AG09309 (cell line): ENCODE data around the gene SCO1.
A peak's percentile ranks its signal among the peaks of the same experiment; 100 is the strongest.

Experiments
- DNase-seq: peaks from one replicate; pipeline ENCODE4 v3.0.0-alpha.2; 2010; ENCODE audit warnings: low read depth
- H3K4me3 ChIP-seq: 2 replicates; pipeline ENCODE4 v1.5.1; 2011; ENCODE audit warnings: mild to moderate bottlenecking, low read depth, low read length, moderate library complexity; ENCODE audit not compliant: control insufficient read depth
- TF ChIP-seq, protein P1 (sequence below): IDR thresholded peaks from 2 replicates; pipeline ENCODE4 v1.5.1; 2011; ENCODE audit warnings: mild to moderate bottlenecking, low read depth, low read length, inconsistent platforms; ENCODE audit not compliant: insufficient read depth, control insufficient read depth; ENCODE audit errors: missing control alignments

The SCO1 gene

DNA sequence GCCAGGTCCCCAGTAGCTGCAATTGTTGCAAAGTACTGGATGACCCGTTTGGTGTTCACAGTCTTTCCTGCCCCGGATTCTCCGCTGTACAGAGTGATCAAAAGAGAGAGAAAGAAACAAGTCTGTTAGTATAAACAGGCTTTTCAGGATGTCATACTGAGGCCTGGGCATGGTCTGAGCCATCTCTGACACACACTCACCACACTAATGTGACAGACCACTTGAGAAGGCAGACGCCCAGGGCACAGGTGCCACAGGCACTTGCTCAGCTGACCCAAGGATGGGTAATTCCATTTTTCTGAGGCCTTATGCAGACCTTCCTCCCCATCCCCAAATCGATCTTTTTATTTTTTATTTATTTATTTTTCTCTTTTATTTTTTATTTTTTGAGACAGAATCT, 47.7 kb downstream of the SCO1 start:
- no peak overlapping the region for H3K4me3 ChIP-seq
- TF ChIP-seq, protein P1, sequence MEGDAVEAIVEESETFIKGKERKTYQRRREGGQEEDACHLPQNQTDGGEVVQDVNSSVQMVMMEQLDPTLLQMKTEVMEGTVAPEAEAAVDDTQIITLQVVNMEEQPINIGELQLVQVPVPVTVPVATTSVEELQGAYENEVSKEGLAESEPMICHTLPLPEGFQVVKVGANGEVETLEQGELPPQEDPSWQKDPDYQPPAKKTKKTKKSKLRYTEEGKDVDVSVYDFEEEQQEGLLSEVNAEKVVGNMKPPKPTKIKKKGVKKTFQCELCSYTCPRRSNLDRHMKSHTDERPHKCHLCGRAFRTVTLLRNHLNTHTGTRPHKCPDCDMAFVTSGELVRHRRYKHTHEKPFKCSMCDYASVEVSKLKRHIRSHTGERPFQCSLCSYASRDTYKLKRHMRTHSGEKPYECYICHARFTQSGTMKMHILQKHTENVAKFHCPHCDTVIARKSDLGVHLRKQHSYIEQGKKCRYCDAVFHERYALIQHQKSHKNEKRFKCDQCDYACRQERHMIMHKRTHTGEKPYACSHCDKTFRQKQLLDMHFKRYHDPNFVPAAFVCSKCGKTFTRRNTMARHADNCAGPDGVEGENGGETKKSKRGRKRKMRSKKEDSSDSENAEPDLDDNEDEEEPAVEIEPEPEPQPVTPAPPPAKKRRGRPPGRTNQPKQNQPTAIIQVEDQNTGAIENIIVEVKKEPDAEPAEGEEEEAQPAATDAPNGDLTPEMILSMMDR = no peak
- DNase-seq = no peak

DNA sequence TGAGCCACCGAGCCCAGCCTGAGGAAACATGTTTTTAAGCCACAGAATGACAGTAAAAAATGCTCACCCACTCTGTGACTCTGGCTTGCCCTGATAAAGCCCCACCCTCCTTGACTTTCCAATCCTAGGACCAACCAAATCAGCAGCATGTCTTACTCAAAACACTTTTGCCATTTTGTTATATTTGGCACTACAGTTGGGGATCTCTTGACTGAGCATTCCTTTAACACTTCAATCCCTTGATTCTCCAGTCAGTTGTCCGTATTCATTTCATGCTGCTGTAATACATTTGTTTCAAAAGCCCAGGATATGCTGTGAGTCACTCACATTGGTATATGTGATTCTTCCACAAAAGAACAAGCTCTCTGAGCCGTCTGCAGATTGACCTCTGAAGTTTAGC, 48.4 kb downstream of the SCO1 start:
- TF ChIP-seq, protein P1 = no peak
- H3K4me3 ChIP-seq = no peak overlapping the region
- DNase-seq = peak; percentile 46

DNA sequence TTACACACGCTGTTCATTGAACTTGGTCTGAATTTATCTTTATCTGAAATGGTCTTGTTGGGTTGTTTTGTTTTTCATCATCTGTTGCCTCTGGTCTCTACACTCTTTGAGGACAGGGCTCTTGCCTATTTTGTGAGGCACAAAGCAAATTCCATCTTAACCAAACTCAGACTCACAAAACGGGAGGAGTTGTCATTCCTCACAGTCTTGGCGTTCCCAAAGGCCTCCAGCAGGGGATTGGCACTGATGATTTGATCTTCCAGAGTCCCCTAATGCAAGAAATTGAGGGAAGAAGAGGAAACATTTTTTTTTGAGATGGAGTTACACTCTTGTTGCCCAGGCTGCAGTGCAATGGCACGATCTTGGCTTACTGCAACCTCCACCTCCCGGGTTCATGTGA, 49.0 kb downstream of the SCO1 start:
- TF ChIP-seq, protein P1 = peak; percentile 26
- DNase-seq = no peak
- no peak overlapping the region for H3K4me3 ChIP-seq

DNA sequence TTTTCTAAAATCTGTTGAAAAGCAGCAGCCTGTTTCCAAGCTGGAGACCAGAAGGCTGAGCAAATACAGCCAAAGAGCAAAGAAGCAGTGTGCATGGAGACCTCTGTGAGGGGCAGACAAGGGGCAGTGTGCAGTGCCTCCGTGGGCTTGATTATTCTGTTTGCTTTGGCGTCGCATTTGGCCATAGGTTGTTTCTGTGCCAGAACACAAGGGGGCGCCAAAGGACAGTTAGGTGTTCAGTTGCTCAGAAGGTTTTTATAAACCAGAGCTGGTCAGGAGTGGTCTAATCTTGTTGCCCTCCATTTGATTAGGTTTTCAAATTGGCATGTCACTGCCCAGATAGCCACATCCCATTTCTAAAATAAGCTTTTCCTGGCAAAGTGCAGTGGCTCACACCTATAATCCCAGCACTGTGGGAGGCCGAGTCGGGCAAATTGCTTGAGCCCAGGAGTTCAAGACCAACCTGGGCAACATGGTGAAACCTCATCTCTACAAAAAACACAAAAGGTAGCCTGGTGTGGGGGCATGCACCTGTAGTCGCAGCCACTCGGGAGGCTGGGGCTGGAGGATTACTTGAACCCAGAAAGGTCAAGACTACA, 50.8 kb downstream of the SCO1 start:
- no peak overlapping the region for H3K4me3 ChIP-seq
- peak; percentile 39 for DNase-seq
- TF ChIP-seq, protein P1 = peak; percentile 91

DNA sequence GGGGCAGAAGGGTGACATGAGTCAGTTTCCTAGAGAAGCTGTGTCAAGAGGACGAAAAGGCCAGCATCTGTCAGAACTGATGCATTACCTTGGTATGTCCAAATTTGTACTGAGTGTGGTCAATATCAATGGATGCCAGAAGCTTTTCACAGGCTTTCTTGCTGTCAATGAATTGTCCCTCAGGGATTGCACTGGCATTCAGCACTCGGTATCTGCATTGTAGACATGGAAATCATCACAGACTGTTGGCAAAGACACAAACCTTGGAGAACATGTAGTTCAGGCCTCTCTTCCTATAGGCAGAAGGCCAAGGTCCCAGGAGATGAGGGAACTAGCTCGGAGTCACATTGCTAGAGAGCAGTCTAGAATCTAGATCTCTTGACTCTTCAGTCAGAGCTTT, 56.9 kb downstream of the SCO1 start:
- H3K4me3 ChIP-seq = no peak overlapping the region
- no peak for DNase-seq
- TF ChIP-seq, protein P1 = no peak

DNA sequence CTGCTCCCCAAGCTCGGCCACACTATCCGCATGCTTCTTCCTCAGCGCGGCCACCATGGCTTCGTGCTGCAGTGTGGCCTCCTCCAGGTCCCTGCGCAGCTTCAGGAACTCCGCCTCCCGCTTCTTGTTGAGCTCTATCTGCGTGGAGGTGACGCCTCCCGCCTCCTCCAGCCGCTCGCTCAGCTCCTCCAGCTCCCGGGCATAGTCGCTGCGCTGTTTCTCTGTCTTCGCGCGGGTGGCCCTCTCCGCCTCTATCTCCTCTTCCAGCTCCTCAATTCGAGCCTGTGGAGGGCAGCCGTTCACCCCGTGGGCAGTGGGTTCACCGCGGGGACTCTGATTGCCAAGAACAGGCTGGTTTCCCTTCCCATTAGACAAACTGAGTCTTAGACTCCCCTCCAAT, 59.2 kb downstream of the SCO1 start:
- DNase-seq = no peak
- H3K4me3 ChIP-seq = no peak overlapping the region
- TF ChIP-seq, protein P1 = no peak

DNA sequence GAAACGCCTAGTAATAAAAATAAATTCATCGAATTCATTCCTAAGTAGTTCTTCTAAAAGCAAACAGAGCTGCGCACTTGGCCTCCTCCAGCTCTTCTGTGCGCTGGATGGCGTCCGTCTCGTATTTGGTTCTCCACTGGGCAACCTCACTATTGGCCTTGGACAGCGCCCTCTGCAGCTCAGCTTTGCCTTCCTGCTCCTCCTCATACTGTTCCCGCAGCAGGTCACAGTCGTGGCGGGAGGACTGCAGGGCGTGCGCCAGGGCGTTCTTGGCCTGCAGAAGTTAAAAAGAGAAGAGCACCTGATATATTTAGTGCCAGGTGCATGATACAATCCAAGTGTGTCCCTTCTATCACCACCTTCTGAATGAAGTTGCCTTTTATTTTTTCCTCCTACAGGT, 62.0 kb downstream of the SCO1 start:
- DNase-seq = no peak
- TF ChIP-seq, protein P1 = no peak
- H3K4me3 ChIP-seq = no peak overlapping the region
